ENCODE measurements around the gene GLRB.

Gene GLRB

DNA sequence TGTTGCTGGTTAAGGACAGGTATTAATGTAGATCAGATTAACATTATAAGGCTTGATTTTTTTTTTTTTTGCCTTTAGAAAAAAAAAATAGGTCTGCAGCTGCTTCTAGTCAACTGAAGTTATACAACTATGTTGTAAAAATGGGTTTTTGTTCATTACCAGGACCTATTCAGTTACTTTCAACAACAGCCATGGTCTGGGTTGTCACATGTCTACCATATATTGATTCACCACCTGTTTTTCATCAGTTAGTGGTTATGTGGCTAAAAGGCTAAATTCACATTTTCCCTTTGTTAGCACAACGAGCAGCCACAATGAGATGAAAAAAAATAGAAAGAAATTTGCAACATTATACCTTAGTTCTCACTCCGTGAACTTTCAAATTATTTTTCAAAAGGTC, 45.5 kb downstream of the GLRB start:
- Histone ChIP-seq H3K4me3 (ENCODE audit: low read length) (no peak overlapping the region), H3K36me3 (ENCODE audit: control insufficient read depth, low read length) (no peaks in the 10 kb centered on the region), H3K79me2 (ENCODE audit: control insufficient read depth, low read length) (no peaks in the 10 kb centered on the region), H3K4me1 (ENCODE audit: control insufficient read depth, low read length) (no peaks in the 10 kb centered on the region), H3K27ac (ENCODE audit: low read depth, low read length) (no peak overlapping the region), H3F3A (ENCODE audit: control insufficient read depth, insufficient read depth) (no peaks in the 10 kb centered on the region), H3K9me3 (ENCODE audit: control insufficient read depth, insufficient read depth, low read length) (no peaks in the 10 kb centered on the region), H4K20me1 (ENCODE audit: control insufficient read depth, insufficient read depth, low read depth, low read length) (no peaks in the 10 kb centered on the region), H3K9me2 (replicated peaks; ENCODE audit: control insufficient read depth, low read length) (no peaks in the 10 kb centered on the region; the same call in 1 of the 2 replicates), H3K4me2 (ENCODE audit: low read length) (no peak overlapping the region), H3K27me3 (ENCODE audit: control insufficient read depth, low read length) (no peaks in the 10 kb centered on the region)
- TF ChIP-seq EZH2phosphoT487 (IDR thresholded peaks at IDR 0.05; ENCODE audit: borderline replicate concordance, low read length), result no peak
- TF ChIP-seq, protein P1, sequence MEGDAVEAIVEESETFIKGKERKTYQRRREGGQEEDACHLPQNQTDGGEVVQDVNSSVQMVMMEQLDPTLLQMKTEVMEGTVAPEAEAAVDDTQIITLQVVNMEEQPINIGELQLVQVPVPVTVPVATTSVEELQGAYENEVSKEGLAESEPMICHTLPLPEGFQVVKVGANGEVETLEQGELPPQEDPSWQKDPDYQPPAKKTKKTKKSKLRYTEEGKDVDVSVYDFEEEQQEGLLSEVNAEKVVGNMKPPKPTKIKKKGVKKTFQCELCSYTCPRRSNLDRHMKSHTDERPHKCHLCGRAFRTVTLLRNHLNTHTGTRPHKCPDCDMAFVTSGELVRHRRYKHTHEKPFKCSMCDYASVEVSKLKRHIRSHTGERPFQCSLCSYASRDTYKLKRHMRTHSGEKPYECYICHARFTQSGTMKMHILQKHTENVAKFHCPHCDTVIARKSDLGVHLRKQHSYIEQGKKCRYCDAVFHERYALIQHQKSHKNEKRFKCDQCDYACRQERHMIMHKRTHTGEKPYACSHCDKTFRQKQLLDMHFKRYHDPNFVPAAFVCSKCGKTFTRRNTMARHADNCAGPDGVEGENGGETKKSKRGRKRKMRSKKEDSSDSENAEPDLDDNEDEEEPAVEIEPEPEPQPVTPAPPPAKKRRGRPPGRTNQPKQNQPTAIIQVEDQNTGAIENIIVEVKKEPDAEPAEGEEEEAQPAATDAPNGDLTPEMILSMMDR (IDR thresholded peaks at IDR 0.05; ENCODE audit: low read depth, low read length, poor library complexity, severe bottlenecking), result no peak

DNA sequence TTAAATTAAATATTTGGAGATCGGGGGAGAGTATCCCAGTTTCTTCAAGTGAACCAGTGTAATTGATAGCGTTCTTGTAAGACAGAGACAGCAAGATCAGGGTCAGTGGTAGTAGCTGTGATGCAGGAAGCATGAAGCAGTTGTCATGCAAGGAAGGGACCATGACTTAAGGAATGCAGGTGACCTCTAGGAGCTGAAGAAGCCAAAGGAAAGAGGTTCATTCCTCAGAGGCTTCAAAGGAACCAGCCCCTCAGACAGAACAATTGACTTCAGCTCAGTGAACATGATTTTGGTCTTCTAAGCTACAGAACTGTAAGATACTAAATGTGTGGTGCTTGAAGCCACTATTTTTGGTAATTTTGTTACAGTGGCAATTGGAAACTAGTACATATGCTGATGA, 51.6 kb downstream of the GLRB start:
- Histone ChIP-seq H4K20me1 (ENCODE audit: control insufficient read depth, insufficient read depth, low read depth, low read length) (no peaks in the 10 kb centered on the region), H3K79me2 (ENCODE audit: control insufficient read depth, low read length) (no peaks in the 10 kb centered on the region), H3K4me1 (ENCODE audit: control insufficient read depth, low read length) (no peaks in the 10 kb centered on the region), H3K4me2 (ENCODE audit: low read length) (no peak overlapping the region), H3K27me3 (ENCODE audit: control insufficient read depth, low read length) (no peaks in the 10 kb centered on the region), H3K9me3 (ENCODE audit: control insufficient read depth, insufficient read depth, low read length) (no peaks in the 10 kb centered on the region), H3F3A (ENCODE audit: control insufficient read depth, insufficient read depth) (no peaks in the 10 kb centered on the region), H3K4me3 (ENCODE audit: low read length) (no peak overlapping the region), H3K36me3 (ENCODE audit: control insufficient read depth, low read length) (no peaks in the 10 kb centered on the region), H3K27ac (ENCODE audit: low read depth, low read length) (no peak overlapping the region), H3K9me2 (replicated peaks; ENCODE audit: control insufficient read depth, low read length) (no peaks in the 10 kb centered on the region)
- TF ChIP-seq, protein P1 (IDR thresholded peaks at IDR 0.05; ENCODE audit: low read depth, low read length, poor library complexity, severe bottlenecking), result no peak
- TF ChIP-seq EZH2phosphoT487 (IDR thresholded peaks at IDR 0.05; ENCODE audit: borderline replicate concordance, low read length), result no peak

DNA sequence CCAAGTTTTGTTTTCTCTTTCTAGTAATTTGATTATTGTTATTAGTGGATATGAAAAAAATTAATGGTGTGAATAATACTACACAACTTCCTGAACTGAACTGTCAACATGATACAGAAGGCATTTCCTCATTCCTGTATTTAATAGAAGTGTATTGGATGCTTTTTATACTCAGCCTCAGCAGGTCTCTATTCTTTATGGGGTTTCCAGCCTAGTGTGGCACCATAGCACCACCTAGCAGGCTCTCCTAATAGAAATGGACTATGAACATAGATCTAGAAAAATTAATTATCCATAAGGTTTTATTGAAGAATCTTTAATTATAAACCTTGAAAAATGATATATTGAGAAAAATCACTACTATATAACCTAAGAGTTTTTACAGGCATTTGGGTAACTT, 52.4 kb downstream of the GLRB start:
- Histone ChIP-seq H3K27ac (ENCODE audit: low read depth, low read length) (no peak overlapping the region), H3K9me3 (ENCODE audit: control insufficient read depth, insufficient read depth, low read length) (no peaks in the 10 kb centered on the region), H3K27me3 (ENCODE audit: control insufficient read depth, low read length) (no peaks in the 10 kb centered on the region), H3K4me2 (ENCODE audit: low read length) (no peak overlapping the region), H4K20me1 (ENCODE audit: control insufficient read depth, insufficient read depth, low read depth, low read length) (no peaks in the 10 kb centered on the region), H3K79me2 (ENCODE audit: control insufficient read depth, low read length) (no peaks in the 10 kb centered on the region), H3K4me1 (ENCODE audit: control insufficient read depth, low read length) (no peaks in the 10 kb centered on the region), H3K9me2 (replicated peaks; ENCODE audit: control insufficient read depth, low read length) (no peaks in the 10 kb centered on the region), H3K4me3 (ENCODE audit: low read length) (no peak overlapping the region), H3F3A (ENCODE audit: control insufficient read depth, insufficient read depth) (no peaks in the 10 kb centered on the region), H3K36me3 (ENCODE audit: control insufficient read depth, low read length) (no peaks in the 10 kb centered on the region)
- TF ChIP-seq EZH2phosphoT487 (IDR thresholded peaks at IDR 0.05; ENCODE audit: borderline replicate concordance, low read length), result no peak
- TF ChIP-seq, protein P1 (IDR thresholded peaks at IDR 0.05; ENCODE audit: low read depth, low read length, poor library complexity, severe bottlenecking), result no peak

DNA sequence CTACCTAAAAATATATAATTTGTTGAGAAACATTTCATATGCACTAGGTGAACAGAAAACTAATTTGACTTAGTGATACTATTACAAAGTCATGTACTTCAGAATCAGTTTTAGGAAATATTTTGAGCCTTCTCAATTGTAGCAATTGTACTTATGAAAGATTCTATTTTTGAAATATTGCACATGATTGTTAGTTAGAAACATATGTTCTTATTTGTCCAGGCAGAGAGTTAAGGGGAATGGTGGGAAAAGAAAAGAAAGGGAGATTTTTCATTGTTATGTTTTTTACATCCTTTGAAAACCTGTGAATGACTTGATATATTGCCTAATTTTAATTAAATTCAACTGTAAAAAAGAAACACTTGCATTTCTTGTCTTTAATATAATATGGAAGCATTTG, 66.0 kb downstream of the GLRB start:
- Histone ChIP-seq H3K27me3 (ENCODE audit: control insufficient read depth, low read length) (no peaks in the 10 kb centered on the region), H3K4me3 (ENCODE audit: low read length) (no peak overlapping the region), H3K36me3 (ENCODE audit: control insufficient read depth, low read length) (no peaks in the 10 kb centered on the region), H3K4me1 (ENCODE audit: control insufficient read depth, low read length) (no peaks in the 10 kb centered on the region), H3K27ac (ENCODE audit: low read depth, low read length) (no peak overlapping the region), H4K20me1 (ENCODE audit: control insufficient read depth, insufficient read depth, low read depth, low read length) (no peaks in the 10 kb centered on the region), H3F3A (ENCODE audit: control insufficient read depth, insufficient read depth) (no peaks in the 10 kb centered on the region), H3K4me2 (ENCODE audit: low read length) (no peak overlapping the region), H3K9me3 (ENCODE audit: control insufficient read depth, insufficient read depth, low read length) (no peaks in the 10 kb centered on the region), H3K79me2 (ENCODE audit: control insufficient read depth, low read length) (no peaks in the 10 kb centered on the region), H3K9me2 (replicated peaks; ENCODE audit: control insufficient read depth, low read length) (no peaks in the 10 kb centered on the region)
- TF ChIP-seq, protein P1 (IDR thresholded peaks at IDR 0.05; ENCODE audit: low read depth, low read length, poor library complexity, severe bottlenecking), result no peak
- no peak for TF ChIP-seq EZH2phosphoT487 (IDR thresholded peaks at IDR 0.05; ENCODE audit: borderline replicate concordance, low read length)

Measured in DOHH2 (cell line).